ENCODE results near the gene SEMA3C. TPM values are rescaled to one million over a fixed set of nuclear protein-coding genes. Genes with fewer than 3 reads are reported as not detected.

The SEMA3C gene
- total RNA-seq, 4 donors from 2014 or later = 117 to 181 (median 158) TPM

GRCh38 chr7:80790877-80791276 lies 128.0 kb downstream of the SEMA3C start:
- Histone ChIP-seq H3K9me3 (no peaks in the 10 kb centered on the region), H3K27ac (replicated peaks in 1 of 4) (peak overlapping the region; percentile 66 to 83 (median 77)), H3K4me1 (peaks cover 20 to 73% (median 65%) of the 10 kb centered on the region in 4 donors), H3K36me3 (peaks cover 0 to 5% (median 2%) of the 10 kb centered on the region in 4 donors), H3K4me3 (no peak overlapping the region), H3K27me3 (no peaks in the 10 kb centered on the region)
- no peak for DNase-seq (ENCODE audit: extremely low spot score)
- TF ChIP-seq POLR2AphosphoS5 (IDR thresholded peaks at IDR 0.05) (peak in 1 of 2 donors; percentile 66), EP300 (IDR thresholded peaks at IDR 0.05) (no peak)
- WGBS = 25% methylated on average over 4 of the region's 4 CpGs
- intact Hi-C loops (cut with DNase I) = no loop called here

GRCh38 chr7:80787721-80788120 lies 131.1 kb downstream of the SEMA3C start:
- H3K9me3 ChIP-seq = no peaks in the 10 kb centered on the region
- 71% methylated on average over 1 of the region's 1 CpG for WGBS
- H3K27me3 ChIP-seq = no peaks in the 10 kb centered on the region
- DNase-seq (ENCODE audit: extremely low spot score) = no peak
- intact Hi-C loops (cut with DNase I) = no loop called here
- H3K4me3 ChIP-seq = no peak overlapping the region
- H3K27ac ChIP-seq (replicated peaks in 1 of 4) = peak overlapping the region in 3 of 4 donors; percentile 8 to 52 (median 12)
- H3K4me1 ChIP-seq = peaks cover 31 to 78% (median 69%) of the 10 kb centered on the region in 4 donors
- H3K36me3 ChIP-seq = peaks cover 0 to 5% (median 2%) of the 10 kb centered on the region in 4 donors
- TF ChIP-seq POLR2AphosphoS5 (IDR thresholded peaks at IDR 0.05) (no peak), CTCF (IDR thresholded peaks at IDR 0.05) (no peak), EP300 (IDR thresholded peaks at IDR 0.05) (no peak), POLR2A (IDR thresholded peaks at IDR 0.05; ENCODE audit: low read depth) (no peak)

GRCh38 chr7:80785961-80786536 lies 132.8 kb downstream of the SEMA3C start:
- peaks cover 35 to 79% (median 69%) of the 10 kb centered on the region in 4 donors for H3K4me1 ChIP-seq
- intact Hi-C loops (cut with DNase I) = no loop called here
- DNase-seq (ENCODE audit: extremely low spot score) = no peak
- H3K9me3 ChIP-seq = no peaks in the 10 kb centered on the region
- H3K36me3 ChIP-seq = peaks cover 0 to 5% (median 2%) of the 10 kb centered on the region in 4 donors
- TF ChIP-seq POLR2AphosphoS5 (IDR thresholded peaks at IDR 0.05) (no peak), CTCF (IDR thresholded peaks at IDR 0.05) (no peak), POLR2A (IDR thresholded peaks at IDR 0.05; ENCODE audit: low read depth) (no peak), EP300 (IDR thresholded peaks at IDR 0.05) (no peak)
- no peaks in the 10 kb centered on the region for H3K27me3 ChIP-seq
- no peak overlapping the region for H3K4me3 ChIP-seq
- 100% methylated on average over 3 of the region's 3 CpGs for WGBS
- H3K27ac ChIP-seq (replicated peaks in 1 of 4) = peak overlapping the region; percentile 42 to 79 (median 78)

GRCh38 chr7:80785276-80785675 lies 133.6 kb downstream of the SEMA3C start:
- peaks cover 0 to 5% (median 2%) of the 10 kb centered on the region in 4 donors for H3K36me3 ChIP-seq
- H3K9me3 ChIP-seq = no peaks in the 10 kb centered on the region
- TF ChIP-seq POLR2A (IDR thresholded peaks at IDR 0.05; ENCODE audit: low read depth) (no peak), POLR2AphosphoS5 (IDR thresholded peaks at IDR 0.05) (no peak), CTCF (IDR thresholded peaks at IDR 0.05) (no peak), EP300 (IDR thresholded peaks at IDR 0.05) (no peak)
- peak overlapping the region; percentile 42 to 79 (median 78) for H3K27ac ChIP-seq (replicated peaks in 1 of 4)
- H3K4me1 ChIP-seq = peaks cover 34 to 79% (median 69%) of the 10 kb centered on the region in 4 donors
- no peak overlapping the region for H3K4me3 ChIP-seq
- H3K27me3 ChIP-seq = no peaks in the 10 kb centered on the region
- intact Hi-C loops (cut with DNase I) = no loop called here
- no peak for DNase-seq (ENCODE audit: extremely low spot score)

GRCh38 chr7:80783678-80784327 lies 135.0 kb downstream of the SEMA3C start:
- Histone ChIP-seq H3K36me3 (peaks cover 0 to 4% (median under 1%) of the 10 kb centered on the region in 4 donors), H3K4me3 (no peak overlapping the region), H3K9me3 (no peaks in the 10 kb centered on the region), H3K4me1 (peaks cover 34 to 81% (median 74%) of the 10 kb centered on the region in 4 donors), H3K27me3 (no peaks in the 10 kb centered on the region), H3K27ac (replicated peaks in 1 of 4) (peak overlapping the region; percentile 50 to 79 (median 78))
- TF ChIP-seq EP300 (IDR thresholded peaks at IDR 0.05) = no peak
- TF ChIP-seq POLR2AphosphoS5 (IDR thresholded peaks at IDR 0.05) = no peak
- no peak for TF ChIP-seq POLR2A (IDR thresholded peaks at IDR 0.05; ENCODE audit: low read depth)
- TF ChIP-seq CTCF (IDR thresholded peaks at IDR 0.05) = no peak
- intact Hi-C loops (cut with DNase I) = loop anchor here (5.0 kb wide), 1 partner anchor 57 kb away; no protein-coding TSS in a partner anchor
- 46% methylated on average over 2 of the region's 2 CpGs for WGBS
- no peak for DNase-seq (ENCODE audit: extremely low spot score)
